ENCODE results near the gene PTPN21. TPM values are rescaled to one million over a fixed set of nuclear protein-coding genes. Genes with fewer than 3 reads are reported as not detected.

Gene PTPN21
- total RNA-seq, 6 experiments from 2014 or later = 6.0 to 12.2 (median 10.3) TPM

DNA sequence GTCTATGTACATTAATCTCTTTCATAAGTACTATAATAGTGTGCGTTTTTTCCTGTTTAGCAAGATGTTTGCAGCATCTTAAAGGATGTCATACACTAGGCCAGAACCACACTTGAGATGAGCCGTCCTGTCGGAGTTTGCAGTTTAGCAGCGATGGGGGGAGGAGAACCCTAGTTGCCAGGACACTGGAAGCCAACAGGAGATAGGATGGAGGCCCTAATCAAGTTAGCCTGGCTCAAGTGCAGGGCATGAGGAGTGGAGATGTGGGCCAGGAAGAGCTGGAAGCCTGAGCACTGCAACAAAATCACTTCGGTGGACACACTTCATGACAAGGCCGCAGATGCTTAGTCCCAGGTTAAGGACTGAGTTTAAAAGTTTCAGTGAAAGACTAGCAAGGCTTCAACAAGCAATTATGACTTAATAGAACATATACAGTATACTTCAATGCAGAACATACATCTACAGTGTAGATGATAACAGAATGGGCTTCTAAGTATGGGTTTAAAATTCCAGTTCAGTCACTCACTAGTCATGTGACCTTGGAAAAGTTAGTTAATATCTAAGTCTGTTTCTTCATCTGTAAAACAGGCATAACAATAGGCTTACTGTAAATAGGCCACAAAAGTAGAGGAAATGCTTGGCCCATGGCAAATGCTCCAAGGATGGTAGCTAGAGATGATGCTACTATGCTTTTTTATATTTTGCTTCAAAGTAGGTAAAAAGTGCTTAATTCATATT is 77.1 kb downstream of the PTPN21 start:
- ATAC-seq (no peak), DNase-seq (no peak)
- WGBS (ENCODE audit: insufficient coverage, low coverage, low lambda C conversion rate, missing lambda C conversion rate) = 79% methylated on average over 4 of the region's 6 CpGs
- H3K27ac ChIP-seq = no peak overlapping the region
- H3K4me1 ChIP-seq = no peaks in the 10 kb centered on the region
- intact Hi-C loops (cut with DNase I) = no loop called here
- TF ChIP-seq, protein P1, sequence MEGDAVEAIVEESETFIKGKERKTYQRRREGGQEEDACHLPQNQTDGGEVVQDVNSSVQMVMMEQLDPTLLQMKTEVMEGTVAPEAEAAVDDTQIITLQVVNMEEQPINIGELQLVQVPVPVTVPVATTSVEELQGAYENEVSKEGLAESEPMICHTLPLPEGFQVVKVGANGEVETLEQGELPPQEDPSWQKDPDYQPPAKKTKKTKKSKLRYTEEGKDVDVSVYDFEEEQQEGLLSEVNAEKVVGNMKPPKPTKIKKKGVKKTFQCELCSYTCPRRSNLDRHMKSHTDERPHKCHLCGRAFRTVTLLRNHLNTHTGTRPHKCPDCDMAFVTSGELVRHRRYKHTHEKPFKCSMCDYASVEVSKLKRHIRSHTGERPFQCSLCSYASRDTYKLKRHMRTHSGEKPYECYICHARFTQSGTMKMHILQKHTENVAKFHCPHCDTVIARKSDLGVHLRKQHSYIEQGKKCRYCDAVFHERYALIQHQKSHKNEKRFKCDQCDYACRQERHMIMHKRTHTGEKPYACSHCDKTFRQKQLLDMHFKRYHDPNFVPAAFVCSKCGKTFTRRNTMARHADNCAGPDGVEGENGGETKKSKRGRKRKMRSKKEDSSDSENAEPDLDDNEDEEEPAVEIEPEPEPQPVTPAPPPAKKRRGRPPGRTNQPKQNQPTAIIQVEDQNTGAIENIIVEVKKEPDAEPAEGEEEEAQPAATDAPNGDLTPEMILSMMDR (IDR thresholded peaks at IDR 0.05) = no peak
- TF ChIP-seq POLR2A (IDR thresholded peaks at IDR 0.05) = no peak
- H3K9me3 ChIP-seq = no peaks in the 10 kb centered on the region
- H3K4me3 ChIP-seq = no peak overlapping the region
- no peaks in the 10 kb centered on the region for H3K27me3 ChIP-seq
- peaks cover 0 to 22% (median 7%) of the 10 kb centered on the region in 4 donors for H3K36me3 ChIP-seq

DNA sequence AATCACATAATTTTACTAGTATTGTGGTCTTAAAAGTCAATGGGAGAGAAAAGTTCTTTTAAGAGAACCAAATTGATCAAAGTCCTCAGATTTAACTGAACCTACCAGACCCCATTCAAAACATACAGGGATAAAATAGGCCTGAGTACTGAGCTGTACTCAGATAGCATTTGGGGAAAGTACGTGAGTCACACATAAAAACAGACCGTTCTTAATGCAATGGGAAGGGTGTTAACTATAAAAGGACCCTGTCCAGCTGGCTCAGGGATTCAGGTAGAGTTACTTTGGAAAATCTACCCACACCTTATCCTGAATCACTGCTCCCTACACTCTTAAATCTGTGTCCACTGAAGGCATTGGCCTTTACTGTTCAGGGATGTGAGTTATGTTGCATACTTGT is 78.0 kb downstream of the PTPN21 start:
- intact Hi-C loops (cut with DNase I) = no loop called here
- DNase-seq (no peak), ATAC-seq (no peak)
- Histone ChIP-seq H3K27me3 (no peaks in the 10 kb centered on the region), H3K4me3 (no peak overlapping the region), H3K4me1 (no peaks in the 10 kb centered on the region), H3K9me3 (no peaks in the 10 kb centered on the region), H3K27ac (no peak overlapping the region), H3K36me3 (peaks cover 0 to 26% (median 7%) of the 10 kb centered on the region in 4 donors)
- WGBS (ENCODE audit: insufficient coverage, low coverage, low lambda C conversion rate, missing lambda C conversion rate) = 83% methylated on average over 1 of the region's 2 CpGs
- TF ChIP-seq, protein P1 (IDR thresholded peaks at IDR 0.05) = no peak
- TF ChIP-seq POLR2A (IDR thresholded peaks at IDR 0.05) = no peak

- TF ChIP-seq POLR2A (IDR thresholded peaks at IDR 0.05) = no peak
- TF ChIP-seq, protein P1 (IDR thresholded peaks at IDR 0.05) = no peak
- H3K27me3 ChIP-seq = no peaks in the 10 kb centered on the region
- no peak for ATAC-seq
- H3K27ac ChIP-seq = no peak overlapping the region
- H3K4me1 ChIP-seq = no peaks in the 10 kb centered on the region
- H3K9me3 ChIP-seq = no peaks in the 10 kb centered on the region
- no peak overlapping the region for H3K4me3 ChIP-seq
- 78% methylated on average over 7 of the region's 7 CpGs for WGBS (ENCODE audit: insufficient coverage, low coverage, low lambda C conversion rate, missing lambda C conversion rate)
- DNase-seq = no peak
- H3K36me3 ChIP-seq = peaks cover 0 to 31% (median 10%) of the 10 kb centered on the region in 4 donors
- intact Hi-C loops (cut with DNase I) = no loop called here
Observed at GRCh38 chr14:88476214-88476774, 78.5 kb downstream of the PTPN21 start.

DNA sequence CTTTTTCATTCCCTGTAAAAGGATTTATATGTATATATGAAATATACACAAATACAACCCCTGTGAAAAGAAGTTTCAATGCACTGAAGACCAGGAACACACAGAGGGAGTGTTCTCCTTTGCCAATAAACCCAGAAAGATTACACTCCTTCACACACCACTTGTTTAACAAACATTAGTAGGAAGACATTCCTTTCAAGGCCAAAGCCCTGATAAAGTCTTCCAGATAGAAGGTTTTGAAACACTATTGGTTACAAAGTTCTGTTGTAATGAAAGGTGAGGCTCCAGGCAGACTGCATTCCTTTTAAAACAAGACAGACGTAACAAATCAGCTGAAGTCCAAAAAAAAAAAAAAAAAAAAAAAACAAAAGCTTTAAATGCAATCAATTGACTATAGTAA is 81.0 kb downstream of the PTPN21 start:
- DNase-seq = no peak
- Histone ChIP-seq H3K4me3 (no peak overlapping the region), H3K27ac (no peak overlapping the region), H3K9me3 (no peaks in the 10 kb centered on the region), H3K4me1 (no peaks in the 10 kb centered on the region), H3K27me3 (no peaks in the 10 kb centered on the region), H3K36me3 (peaks cover 0 to 31% (median 6%) of the 10 kb centered on the region in 4 donors)
- TF ChIP-seq, protein P1 (IDR thresholded peaks at IDR 0.05) = no peak
- TF ChIP-seq POLR2A (IDR thresholded peaks at IDR 0.05) = no peak
- WGBS (ENCODE audit: insufficient coverage, low coverage, low lambda C conversion rate, missing lambda C conversion rate) = 90% methylated on average over 1 of the region's 1 CpG
- intact Hi-C loops (cut with DNase I) = no loop called here
- ATAC-seq = no peak

Data from right lobe of liver (tissue), 6 donors.